Activated naive CD4-positive, alpha-beta T cell treated with anti-CD3 and anti-CD28 coated beads, Interleukin-2, amount 50 U/mL, for 24 hours (primary cell): Measurements from ENCODE around the gene BARX1.

Experiments used
- H3K27ac Mint-ChIP-seq: one replicate; pipeline ENCODE4 v1.8.0; 2021; ENCODE audit warnings: mild to moderate bottlenecking, mixed read lengths
- H3K27me3 Mint-ChIP-seq: one replicate; pipeline ENCODE4 v1.8.0; 2021; ENCODE audit warnings: mixed read lengths
- H3K36me3 Mint-ChIP-seq: one replicate; pipeline ENCODE4 v1.8.0; 2021; ENCODE audit warnings: mixed read lengths
- H3K4me1 Mint-ChIP-seq: one replicate; pipeline ENCODE4 v1.8.0; 2021; ENCODE audit warnings: mixed read lengths
- H3K4me3 Mint-ChIP-seq: one replicate; pipeline ENCODE4 v1.8.0; 2021; ENCODE audit warnings: mild to moderate bottlenecking, mixed read lengths
- H3K9me3 Mint-ChIP-seq: one replicate; pipeline ENCODE4 v1.8.0; 2021; ENCODE audit warnings: mixed read lengths

BARX1 gene

DNA sequence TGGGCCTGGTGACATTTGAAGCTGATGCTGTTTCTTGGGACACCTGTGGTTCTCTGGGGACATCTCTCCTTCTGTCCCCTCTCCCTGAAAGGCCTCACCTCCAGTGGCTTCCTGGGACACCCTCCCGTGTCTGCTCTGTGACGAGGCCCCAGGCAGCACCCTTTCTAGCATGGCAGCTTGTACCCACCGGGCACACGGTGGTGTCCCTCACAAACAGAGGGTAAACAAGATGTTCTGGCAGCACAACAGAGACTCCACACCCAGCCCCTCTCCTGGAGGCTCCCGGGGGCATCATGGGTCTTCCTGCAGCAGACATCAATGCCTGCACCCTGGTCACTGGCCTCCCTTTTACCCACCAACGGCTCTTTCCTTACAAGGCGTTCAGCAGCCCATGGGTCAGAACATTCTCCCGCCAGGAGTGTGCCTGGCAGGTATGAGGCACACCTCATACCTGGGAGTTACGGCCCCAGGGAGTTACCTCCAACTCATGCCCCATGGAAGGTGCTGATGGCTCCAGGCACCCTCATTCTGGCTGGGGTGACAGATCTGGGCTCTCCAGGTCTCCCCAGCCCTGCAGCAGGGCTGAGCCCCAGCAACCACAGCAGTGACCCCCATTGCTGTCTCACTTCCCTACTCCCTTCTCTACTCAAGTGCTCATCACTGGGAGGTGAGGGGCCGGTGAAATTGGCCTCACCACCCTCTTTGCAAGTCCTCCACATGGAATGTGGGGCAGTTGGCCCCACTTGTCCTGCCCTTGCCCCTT, 51.1 kb downstream of the BARX1 start:
- no peaks in the 10 kb centered on the region for H3K9me3 Mint-ChIP-seq
- no peaks in the 10 kb centered on the region for H3K36me3 Mint-ChIP-seq
- H3K4me1 Mint-ChIP-seq = peaks cover 17% of the 10 kb centered on the region
- peak overlapping the region; percentile 82 for H3K27ac Mint-ChIP-seq
- H3K4me3 Mint-ChIP-seq = no peak overlapping the region
- no peaks in the 10 kb centered on the region for H3K27me3 Mint-ChIP-seq

DNA sequence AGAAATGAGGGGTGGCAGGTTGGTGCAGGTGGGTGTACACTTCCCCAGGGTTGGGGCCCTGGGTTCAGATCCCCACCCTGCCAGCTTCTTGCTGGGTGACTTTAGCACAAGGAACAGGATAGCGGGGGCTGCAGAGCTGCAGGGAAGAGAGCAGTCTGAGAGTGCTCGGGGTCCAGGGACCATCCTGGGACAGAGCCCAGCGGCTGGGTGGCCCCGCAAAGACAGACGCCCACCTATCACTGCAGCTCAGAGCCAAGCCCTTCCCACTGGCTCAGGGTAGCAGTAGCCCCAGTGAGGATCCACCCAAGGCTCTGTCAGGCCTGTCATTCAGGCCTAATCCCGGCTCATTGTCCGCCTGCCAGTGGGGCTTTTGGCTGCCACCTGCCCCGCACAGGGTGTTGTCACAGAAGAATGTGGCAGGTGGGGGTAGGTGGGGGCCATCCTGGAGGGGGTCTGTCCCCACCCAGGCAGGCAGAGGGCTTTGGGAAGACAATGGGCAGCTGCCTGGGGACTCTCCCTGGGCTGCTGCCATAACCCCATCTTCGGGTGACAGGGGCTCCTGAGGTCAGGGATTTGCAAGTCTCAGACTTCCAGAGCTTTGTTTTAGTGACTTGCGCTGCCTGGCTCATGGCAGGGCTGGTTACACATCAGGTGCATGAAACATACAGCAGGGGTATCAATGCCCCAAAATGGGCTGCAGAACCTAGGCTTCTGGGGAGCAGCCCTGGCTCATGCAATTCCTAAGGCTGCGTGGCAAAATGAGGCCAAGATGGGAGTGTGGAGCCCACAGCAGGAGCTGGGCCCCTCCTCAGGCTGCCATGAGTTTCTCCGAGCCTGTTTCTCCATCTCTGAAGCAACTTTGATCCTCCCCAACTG, 52.1 kb downstream of the BARX1 start:
- Mint-ChIP-seq H3K27ac (no peak overlapping the region), H3K9me3 (no peaks in the 10 kb centered on the region), H3K27me3 (no peaks in the 10 kb centered on the region), H3K36me3 (no peaks in the 10 kb centered on the region), H3K4me3 (no peak overlapping the region), H3K4me1 (peaks cover 20% of the 10 kb centered on the region)

DNA sequence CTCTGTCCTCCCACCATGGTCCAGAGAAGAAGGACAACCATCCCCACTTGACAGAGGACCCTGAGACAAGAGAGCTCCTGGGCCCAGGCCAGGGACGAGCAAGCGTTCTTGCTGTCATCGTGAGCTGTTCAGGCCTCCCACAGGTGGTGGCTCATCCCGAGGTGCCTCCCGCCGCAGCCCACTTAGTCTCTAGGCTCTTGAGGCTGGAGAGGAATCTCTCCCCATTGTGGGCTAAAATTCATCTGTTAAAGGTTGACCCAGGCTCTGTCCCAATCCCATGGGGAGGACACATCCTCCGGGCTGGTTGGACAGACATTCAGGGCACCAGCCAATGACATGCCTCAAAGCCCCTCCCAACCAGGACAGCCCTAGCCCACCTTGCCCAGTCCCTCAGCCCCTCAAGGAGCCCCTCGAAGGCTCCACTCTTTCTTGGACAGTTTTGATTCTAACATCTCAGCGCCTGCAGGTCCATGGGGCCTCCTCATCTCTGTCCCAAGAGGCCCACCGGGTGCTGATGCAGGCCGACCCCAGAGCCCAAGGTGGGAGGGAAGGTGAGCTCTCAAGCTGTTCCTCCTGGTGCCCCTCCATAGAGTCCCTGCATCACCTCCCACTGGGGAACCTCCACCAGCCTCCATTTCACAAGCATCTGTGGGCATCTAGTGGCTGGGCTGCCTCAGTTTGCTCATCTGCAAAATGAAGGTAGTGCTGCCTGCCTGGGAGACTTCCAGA, 52.9 kb downstream of the BARX1 start:
- no peaks in the 10 kb centered on the region for H3K27me3 Mint-ChIP-seq
- no peak overlapping the region for H3K4me3 Mint-ChIP-seq
- no peaks in the 10 kb centered on the region for H3K9me3 Mint-ChIP-seq
- H3K4me1 Mint-ChIP-seq = peaks cover 28% of the 10 kb centered on the region
- H3K27ac Mint-ChIP-seq = no peak overlapping the region
- no peaks in the 10 kb centered on the region for H3K36me3 Mint-ChIP-seq
